Fibroblast of gingiva (primary cell): ENCODE results near the gene CDHR3.

Experiments used
- DNase-seq: peaks from one replicate; pipeline ENCODE4 v3.0.0-alpha.2; 2011; ENCODE audit warnings: low read depth

Gene CDHR3

GRCh38 chr7:106023369-106024322 is 60.6 kb downstream of the CDHR3 start:
- no peak for DNase-seq

DNA sequence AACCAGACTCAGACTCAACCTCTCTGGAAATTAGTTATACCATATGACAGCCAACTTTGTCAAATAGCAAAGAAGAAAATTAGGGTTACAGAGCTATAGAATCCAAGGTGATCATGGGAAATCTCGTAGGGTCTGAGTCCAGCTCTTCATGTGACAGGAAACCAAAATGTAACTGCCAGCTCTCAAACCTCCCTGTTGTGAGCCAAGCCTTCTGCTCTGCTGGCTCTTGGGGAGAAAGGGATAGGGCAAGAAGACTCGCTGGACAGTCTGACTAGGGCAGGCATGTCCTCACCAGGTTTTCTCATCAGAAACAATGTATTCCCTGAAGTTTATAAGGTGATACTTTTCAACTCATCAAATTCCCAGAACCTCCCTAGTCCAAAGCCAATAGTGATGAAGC is 63.0 kb downstream of the CDHR3 start:
- DNase-seq: no peak

DNA sequence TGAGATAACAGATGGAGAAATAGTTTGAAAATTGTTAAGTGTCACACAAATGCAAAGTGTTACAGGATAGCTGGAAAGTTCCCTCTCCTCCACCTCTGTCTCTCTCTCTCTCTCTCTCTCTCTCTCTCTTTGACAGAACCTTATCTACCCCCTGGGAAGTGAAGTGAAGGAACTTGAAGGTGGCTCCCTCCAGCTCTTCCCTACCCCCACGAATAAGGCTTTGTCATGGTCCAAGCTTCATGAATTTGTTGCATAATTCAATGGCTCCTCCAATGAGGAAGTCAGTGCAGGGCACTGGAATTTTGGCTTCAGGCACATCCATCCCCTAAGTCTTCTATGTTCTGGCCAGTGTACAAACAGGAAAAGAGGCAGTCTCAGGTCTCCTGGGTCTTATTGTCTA is 66.4 kb downstream of the CDHR3 start:
- DNase-seq: no peak

- no peak for DNase-seq
Observed at GRCh38 chr7:106029941-106030340, 66.9 kb downstream of the CDHR3 start.

GRCh38 chr7:106031300-106032035 is 68.4 kb downstream of the CDHR3 start:
- no peak for DNase-seq

DNA sequence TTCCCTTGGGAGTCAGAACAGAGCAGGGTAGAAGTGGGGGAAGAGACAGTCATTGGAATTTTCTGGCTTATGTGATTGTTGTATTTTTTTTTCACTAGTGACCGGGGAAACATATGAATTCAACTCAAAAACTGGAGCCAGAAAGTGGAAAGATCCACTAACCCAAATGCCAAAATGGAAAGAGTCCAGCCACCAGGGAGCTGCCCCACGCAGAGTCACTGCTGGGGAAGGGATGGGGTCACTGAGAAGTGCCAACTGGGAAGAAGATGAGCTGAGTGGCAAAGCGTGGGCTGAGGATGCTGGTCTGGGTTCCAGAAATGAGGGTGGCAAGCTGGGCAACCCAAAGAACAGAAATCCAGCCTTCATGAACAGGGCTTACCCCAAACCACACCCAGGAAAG is 69.2 kb downstream of the CDHR3 start:
- DNase-seq: no peak

DNA sequence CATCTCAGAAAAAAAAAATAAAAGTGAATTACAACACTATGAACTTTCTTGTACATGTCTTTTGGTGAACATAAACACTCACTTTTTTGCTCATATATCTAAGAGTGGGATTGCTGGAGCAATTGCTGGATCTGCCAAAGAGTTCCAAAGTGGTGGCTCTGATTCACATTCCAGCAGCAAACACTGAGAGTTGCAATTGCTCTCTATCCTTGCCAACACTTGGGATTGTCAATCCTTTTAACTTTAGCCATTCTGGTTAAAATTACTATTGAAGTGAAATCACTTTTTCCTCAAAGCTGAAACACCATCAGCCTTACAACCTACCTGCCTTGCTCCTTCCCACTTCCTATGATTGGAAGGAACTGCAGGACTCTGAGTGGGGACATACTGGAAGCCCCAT is 70.7 kb downstream of the CDHR3 start:
- DNase-seq: no peak

DNA sequence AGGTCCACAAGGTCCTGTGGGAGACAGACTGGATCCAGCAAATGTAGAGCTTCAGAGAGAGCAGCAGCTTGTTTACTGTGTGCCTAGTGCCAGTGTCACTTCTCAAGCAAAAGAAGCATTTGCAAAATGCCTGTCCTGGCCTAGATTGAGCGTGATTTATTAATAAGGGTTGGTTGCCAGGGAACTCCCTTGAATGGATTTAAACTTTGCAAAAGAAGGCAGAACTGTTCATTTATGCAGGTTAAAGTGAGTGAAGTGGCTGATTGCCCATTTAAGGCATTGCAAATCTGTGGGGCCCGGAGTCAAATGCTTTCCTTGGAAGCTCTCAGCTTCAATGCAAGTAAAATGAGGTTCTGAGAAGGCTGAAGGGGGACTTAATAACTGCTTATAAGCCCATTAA is 71.3 kb downstream of the CDHR3 start:
- no peak for DNase-seq

- no peak for DNase-seq
Observed at GRCh38 chr7:106035568-106035967, 72.5 kb downstream of the CDHR3 start.

GRCh38 chr7:106036004-106036403 is 72.9 kb downstream of the CDHR3 start:
- no peak for DNase-seq

DNA sequence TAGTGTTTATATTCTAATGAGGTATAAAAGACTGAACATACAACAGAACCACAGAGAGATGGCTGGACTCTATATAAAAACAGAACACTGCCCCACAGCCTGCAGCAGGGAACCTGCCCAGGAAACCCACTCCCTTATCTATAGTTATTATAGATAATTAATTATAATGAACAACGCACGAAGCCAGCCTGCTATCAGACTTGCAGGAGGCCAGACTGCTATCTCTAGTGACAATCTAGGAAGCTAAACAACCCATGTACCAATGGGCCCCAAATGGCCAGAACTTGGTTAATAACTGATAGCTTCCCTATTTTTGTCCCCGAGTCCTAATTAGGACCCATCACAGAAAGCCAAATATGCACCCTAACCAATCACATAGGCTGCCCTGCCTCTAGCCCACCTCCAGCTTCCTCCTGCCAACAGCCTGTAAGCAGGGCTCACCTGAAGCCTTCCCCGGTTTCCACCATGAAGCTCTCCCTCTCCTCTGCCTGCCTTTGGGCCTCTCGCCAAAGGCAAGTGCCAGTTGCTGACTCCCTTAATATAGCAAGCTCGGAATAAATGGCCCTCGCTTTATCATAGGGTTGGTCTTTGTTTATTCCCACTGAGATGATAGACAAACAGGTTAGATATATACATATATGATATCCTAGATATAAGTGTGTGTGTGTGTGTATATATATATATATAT is 74.6 kb downstream of the CDHR3 start:
- no peak for DNase-seq

- no peak for DNase-seq
Observed at GRCh38 chr7:106038289-106038688, 75.2 kb downstream of the CDHR3 start.

DNA sequence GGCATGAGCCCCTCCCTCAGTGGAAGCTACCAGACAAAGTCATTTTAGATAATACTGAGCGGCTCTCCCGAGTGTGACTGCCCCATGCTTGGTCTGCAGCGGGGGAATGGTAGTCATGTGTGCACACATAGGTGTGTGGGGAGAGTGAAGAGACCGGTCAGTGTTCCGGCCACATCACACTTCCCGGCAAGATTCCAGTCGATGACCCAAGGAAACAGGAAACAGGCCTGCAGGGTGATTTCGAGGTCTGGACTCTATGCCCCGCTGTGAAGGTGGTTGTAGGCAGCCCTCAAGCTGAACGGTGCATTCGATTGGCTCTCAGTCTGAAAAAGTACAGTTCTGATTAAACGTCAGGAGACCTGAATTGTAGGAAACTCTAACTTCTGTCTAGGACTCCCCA is 75.9 kb downstream of the CDHR3 start:
- DNase-seq: no peak

DNA sequence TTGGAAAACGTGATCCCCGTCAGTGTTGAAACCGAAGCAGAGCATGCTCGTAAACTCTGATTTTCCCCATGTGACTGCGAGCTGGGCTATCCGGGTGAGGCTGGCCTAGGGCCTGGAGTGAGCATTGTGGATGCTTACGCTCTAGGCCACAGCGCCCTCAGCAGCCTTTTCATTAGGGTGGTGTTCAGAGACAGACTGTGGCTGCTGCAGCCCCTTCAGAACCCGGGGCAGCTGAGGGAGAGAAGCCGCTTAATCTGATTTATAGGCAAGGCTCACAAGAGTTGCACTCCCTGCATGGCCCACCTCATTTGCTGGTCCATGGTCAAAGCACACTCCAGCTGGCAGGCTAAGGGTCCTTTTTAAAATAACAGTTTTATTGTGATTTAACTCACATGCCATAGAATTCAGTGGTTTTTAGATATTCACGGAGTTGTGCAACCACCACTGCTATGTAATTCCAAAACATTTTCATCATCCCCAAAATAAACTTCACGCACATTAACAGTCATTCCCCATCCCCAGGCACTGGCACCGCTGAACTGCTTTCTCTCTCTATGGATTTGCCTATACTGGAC is 76.5 kb downstream of the CDHR3 start:
- DNase-seq: peak; percentile 89

DNA sequence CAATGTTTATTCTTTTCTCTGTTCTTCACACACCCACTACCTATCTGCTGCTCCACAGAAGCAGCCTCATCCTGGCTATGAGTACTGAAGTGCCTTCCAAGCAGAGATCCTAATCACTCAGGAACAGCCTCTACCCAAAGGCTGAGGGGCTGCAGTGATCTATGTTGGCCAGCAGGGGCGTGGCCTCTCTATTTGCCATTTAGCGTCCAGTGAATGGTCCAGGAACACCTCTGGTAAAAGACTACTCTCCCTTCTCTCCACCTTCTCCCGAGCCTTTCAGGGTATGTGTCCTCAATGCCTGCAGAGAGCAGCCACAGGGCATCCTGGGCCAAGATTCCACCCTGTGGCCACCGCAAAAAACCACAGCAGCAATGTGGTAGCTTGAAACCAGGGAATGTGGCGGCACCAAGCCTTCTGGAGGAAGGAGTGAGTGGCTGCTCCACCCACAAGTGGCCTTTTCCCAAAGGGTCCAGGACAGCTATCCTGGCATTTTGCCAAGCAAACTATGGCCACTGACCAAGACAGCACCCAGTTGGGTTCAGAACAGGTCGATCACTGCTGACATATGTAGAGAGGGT is 78.2 kb downstream of the CDHR3 start:
- DNase-seq: no peak

GRCh38 chr7:106042196-106042611 is 79.1 kb downstream of the CDHR3 start:
- DNase-seq: no peak

DNA sequence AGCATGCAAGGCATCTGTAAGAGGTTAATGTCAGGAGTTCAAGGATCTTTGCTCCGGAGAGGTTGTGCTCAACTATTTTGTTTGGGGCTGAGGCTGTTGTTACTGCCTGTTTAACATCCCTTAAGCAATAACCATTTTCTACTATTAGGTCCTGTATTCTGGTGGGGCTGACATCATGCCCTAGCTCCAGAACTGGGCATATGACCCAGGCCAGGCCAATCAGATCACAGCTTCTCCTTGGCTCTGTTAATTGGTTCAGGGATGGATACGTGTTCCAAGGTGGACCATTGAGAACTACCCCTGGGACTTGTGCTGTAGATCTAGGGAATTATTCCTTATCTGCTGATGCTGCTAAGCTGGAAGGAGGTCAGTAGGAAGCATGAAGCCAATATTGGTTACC is 82.1 kb downstream of the CDHR3 start:
- DNase-seq: no peak

DNA sequence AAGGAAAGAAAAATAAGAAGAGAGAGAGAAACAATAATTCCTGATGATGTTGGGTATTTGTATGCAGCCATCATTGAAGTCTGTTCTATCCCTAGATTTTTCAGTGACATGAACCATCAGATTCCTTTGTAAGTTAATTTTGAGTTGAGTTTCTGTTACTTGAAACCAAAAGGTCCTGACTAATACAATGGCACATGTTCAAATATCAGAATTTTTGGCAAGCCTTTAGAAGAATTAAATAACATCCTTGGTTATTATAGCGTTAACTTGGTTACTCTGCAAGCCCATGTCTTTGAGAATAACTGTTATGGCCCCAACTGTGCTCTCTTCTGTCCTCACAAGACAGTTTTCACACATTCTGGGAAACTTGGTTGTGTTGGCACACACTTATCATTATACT is 82.5 kb downstream of the CDHR3 start:
- peak; percentile 26 for DNase-seq

GRCh38 chr7:106047184-106047583 is 84.1 kb downstream of the CDHR3 start:
- DNase-seq: peak; percentile 24

DNA sequence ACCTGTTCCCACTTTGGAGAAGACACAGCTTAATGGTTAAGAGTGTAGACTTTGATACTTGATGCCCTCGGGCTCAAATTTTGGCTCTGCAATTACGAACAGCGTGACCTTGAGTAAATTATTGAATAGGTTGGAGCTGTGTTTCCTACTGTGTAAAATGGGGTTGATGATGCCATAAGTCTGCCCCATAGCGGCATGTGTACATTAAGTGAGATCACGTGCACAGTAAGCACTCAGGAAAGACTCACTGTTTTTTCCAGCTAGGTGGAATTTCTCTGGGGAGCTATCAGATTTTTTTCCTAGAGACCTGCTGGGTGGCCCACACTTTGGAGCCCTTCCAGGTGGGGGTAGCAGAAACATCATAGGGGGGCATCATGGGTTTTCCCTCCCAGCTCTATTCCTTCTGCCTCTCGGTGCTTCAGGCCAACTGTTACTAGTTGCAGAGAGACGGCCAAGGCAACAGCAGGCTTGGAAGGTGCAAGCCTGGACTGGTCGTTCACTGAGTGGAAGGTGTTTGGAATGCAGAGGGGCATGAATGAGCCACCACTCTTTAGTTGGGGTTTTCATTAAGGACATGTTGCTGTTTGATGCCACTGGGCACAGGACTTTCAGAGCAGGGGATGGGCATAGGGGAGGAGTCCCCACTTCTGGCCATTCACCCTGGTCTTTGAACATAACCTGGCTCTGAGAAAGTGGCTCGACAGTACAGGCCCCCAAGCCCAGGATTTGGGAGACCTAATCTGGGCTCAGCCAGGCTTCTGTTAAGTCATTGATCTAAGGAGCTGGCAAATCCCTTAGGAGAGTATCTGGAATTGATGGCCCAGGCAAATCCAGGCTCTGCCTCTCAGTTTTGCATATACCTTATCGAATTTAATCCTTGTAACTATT is 85.0 kb downstream of the CDHR3 start:
- no peak for DNase-seq

- no peak for DNase-seq
Observed at GRCh38 chr7:106048706-106049020, 85.6 kb downstream of the CDHR3 start.
